Stomach (tissue), 9 donors: ENCODE data around the gene VPS39. TPM values are rescaled to one million over a fixed set of nuclear protein-coding genes. Genes with fewer than 3 reads are reported as not detected.

ENCODE experiments used
- DNase-seq, 2 donors: peaks; one replicate each; pipeline versions ENCODE4 v3.0.0 to v3.0.0-alpha.2; 2013 to 2019
- H3K27ac ChIP-seq, 5 donors: fragments of 200-600 bp in 4 of 5; sonication (generic) in 4 of 5; one replicate each; pipeline ENCODE4 v1.5.1; 2013 to 2019; ENCODE audit warnings: mild to moderate bottlenecking in 1 of 5, moderate library complexity in 1 of 5
- H3K27me3 ChIP-seq, 3 donors: fragments of 200-600 bp; sonication (generic); one replicate each; pipeline ENCODE4 v1.5.1; 2017 to 2019; ENCODE audit warnings: mixed run types in 1 of 3
- H3K36me3 ChIP-seq, 4 donors: fragments of 200-600 bp; sonication (generic); 1 replicate in 3 of 4; 2 replicates in 1 of 4; pipeline ENCODE4 v1.5.1; 2016 to 2019
- H3K4me1 ChIP-seq, 4 donors: fragments of 200-600 bp; sonication (generic); one replicate each; pipeline ENCODE4 v1.5.1; 2016 to 2019
- H3K4me3 ChIP-seq, 4 donors: fragments of 200-600 bp; sonication (generic) in 3 of 4; one replicate each; pipeline ENCODE4 v1.5.1; 2016 to 2019; ENCODE audit warnings: mild to moderate bottlenecking in 1 of 4
- H3K9me3 ChIP-seq, 4 donors: fragments of 200-600 bp; sonication (generic); one replicate each; pipeline ENCODE4 v1.5.1; 2016 to 2019
- CTCF ChIP-seq, 7 experiments: fragments of 450-650 bp in 4 of 7; fragments of 200-600 bp in 3 of 7; sonication (generic) in 3 of 7; IDR thresholded peaks; one replicate each; pipeline ENCODE4 v1.5.1; 2016 to 2019; ENCODE audit warnings: antibody characterized with exemption in 7 of 7, control low read depth in 2 of 7, mild to moderate bottlenecking in 1 of 7
- EP300 ChIP-seq: sonication (generic); formaldehyde crosslinking; IDR thresholded peaks from one replicate; pipeline ENCODE4 v1.6.1; 2017; ENCODE audit warnings: antibody characterized with exemption
- POLR2A ChIP-seq, 4 donors: fragments of 450-650 bp; IDR thresholded peaks; one replicate each; pipeline ENCODE4 v1.6.1; 2016; ENCODE audit warnings: antibody characterized with exemption in 4 of 4, control low read depth in 2 of 4, mild to moderate bottlenecking in 1 of 4, moderate library complexity in 1 of 4
- POLR2AphosphoS5 ChIP-seq, 3 donors: sonication (generic); formaldehyde crosslinking; IDR thresholded peaks; one replicate each; pipeline ENCODE4 v1.6.1; 2016; ENCODE audit warnings: antibody characterized with exemption in 3 of 3
- WGBS, 5 donors: extraction: QIAGEN DNeasy Blood & Tissue Kit in 3 of 5; methylation state at CpG; one replicate each; pipeline versions ENCODE4 v1.1.5 to v1.1.7; 2013 to 2018; 5-methylcytosine and 5-hydroxymethylcytosine counted together
- intact Hi-C: fragments of 100-400 bp; cut with DNase I; formaldehyde crosslinking; loops from one replicate; pipeline ENCODE4 v1.15.1; 2023; ENCODE audit warnings: low total_unique reads
- polyA plus RNA-seq, 3 donors: library from polyadenylated mRNA; stranded (reverse); fragments of 200-250 nt; gene quantifications; one replicate each; pipeline ENCODE4 v1.2.3, GENCODE V29; 2013
- total RNA-seq, 5 donors: library from RNA; depleted of rRNA; stranded (reverse); fragments of >200 nt; gene quantifications; one replicate each; pipeline versions ENCODE4 v1.1.0 to v1.2.3, GENCODE V29; 2014 to 2016
- donor health status: healthy with polysubstance abuse.
- donor health status: Bipolar disorder and iron deficiency.
- donor health status: healthy.

VPS39 gene
- total and polyA plus RNA-seq, 8 donors: 22.2 to 635 (median 74.3) TPM

GRCh38 chr15:42190370-42190769 is 17.7 kb downstream of the VPS39 start:
- no peak overlapping the region for H3K4me3 ChIP-seq
- no peaks in the 10 kb centered on the region for H3K27me3 ChIP-seq
- H3K36me3 ChIP-seq: peaks cover 31 to 90% (median 85%) of the 10 kb centered on the region in 4 donors
- no peaks in the 10 kb centered on the region for H3K4me1 ChIP-seq
- no peaks in the 10 kb centered on the region for H3K9me3 ChIP-seq
- DNase-seq: no peak
- no peak for TF ChIP-seq POLR2A (IDR thresholded peaks at IDR 0.05)
- TF ChIP-seq POLR2AphosphoS5 (IDR thresholded peaks at IDR 0.05): no peak
- TF ChIP-seq CTCF (IDR thresholded peaks at IDR 0.05): no peak
- no peak for TF ChIP-seq EP300
- intact Hi-C loops: no loop called here
- 89 to 98% (median 97%) methylated on average over 2 of the region's 2 CpGs for WGBS, 5 donors
- H3K27ac ChIP-seq: no peak overlapping the region

DNA sequence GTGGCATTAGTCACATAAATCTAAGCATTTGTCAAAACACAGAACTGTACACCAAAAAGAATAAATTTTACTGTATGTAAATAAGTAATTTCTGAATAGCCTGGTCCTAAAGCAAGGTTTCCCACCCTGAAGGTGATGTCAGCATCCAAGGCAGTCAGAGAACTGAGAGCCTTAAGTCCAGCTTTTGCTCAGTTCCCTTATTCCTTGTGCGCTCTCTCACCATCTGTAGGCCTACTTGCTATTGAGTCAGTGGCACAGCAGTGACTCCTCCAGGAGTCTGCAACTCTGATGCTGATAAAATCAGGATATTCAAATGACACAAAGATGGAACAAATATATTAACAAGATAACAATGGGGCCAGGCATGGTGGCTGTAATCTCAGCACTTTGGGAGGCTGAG is 22.3 kb downstream of the VPS39 start:
- no peaks in the 10 kb centered on the region for H3K4me1 ChIP-seq
- intact Hi-C loops: no loop called here
- H3K36me3 ChIP-seq: peaks cover 52 to 100% (median 99%) of the 10 kb centered on the region in 4 donors
- no peak for DNase-seq
- 95 to 100% (median 100%) methylated on average over 1 of the region's 1 CpG for WGBS, 5 donors
- no peak overlapping the region for H3K27ac ChIP-seq
- no peak overlapping the region for H3K4me3 ChIP-seq
- TF ChIP-seq POLR2AphosphoS5 (IDR thresholded peaks at IDR 0.05) (no peak), EP300 (no peak), CTCF (IDR thresholded peaks at IDR 0.05) (no peak), POLR2A (IDR thresholded peaks at IDR 0.05) (no peak)
- H3K27me3 ChIP-seq: no peaks in the 10 kb centered on the region
- no peaks in the 10 kb centered on the region for H3K9me3 ChIP-seq

DNA sequence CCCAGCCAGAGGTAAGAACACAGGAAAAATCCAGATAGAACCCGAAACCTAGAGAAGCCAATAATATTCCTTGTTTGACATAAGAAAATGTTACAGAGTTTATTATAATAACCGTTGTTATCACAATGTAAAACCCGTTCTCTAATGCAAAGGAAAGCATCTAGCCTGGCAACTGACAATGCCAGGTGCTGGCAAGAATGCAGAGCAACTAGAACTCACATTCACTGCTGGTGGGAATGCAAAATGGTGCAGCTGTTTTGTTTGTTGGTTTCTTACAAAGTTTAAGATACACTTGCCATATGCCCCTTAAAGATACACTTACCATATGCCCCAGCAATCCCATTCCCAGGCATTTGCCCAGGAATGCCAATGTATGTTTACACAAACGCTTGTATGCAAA is 23.4 kb downstream of the VPS39 start:
- no peak for TF ChIP-seq EP300
- TF ChIP-seq POLR2AphosphoS5 (IDR thresholded peaks at IDR 0.05): no peak
- no peak for TF ChIP-seq POLR2A (IDR thresholded peaks at IDR 0.05)
- no peak for TF ChIP-seq CTCF (IDR thresholded peaks at IDR 0.05)
- Histone ChIP-seq H3K27ac (no peak overlapping the region), H3K4me3 (no peak overlapping the region), H3K27me3 (no peaks in the 10 kb centered on the region), H3K36me3 (peaks cover 53 to 100% (median 99%) of the 10 kb centered on the region in 4 donors), H3K9me3 (no peaks in the 10 kb centered on the region), H3K4me1 (no peaks in the 10 kb centered on the region)
- DNase-seq: no peak
- 87 to 96% (median 91%) methylated on average over 4 of the region's 4 CpGs for WGBS, 5 donors
- intact Hi-C loops: no loop called here

DNA sequence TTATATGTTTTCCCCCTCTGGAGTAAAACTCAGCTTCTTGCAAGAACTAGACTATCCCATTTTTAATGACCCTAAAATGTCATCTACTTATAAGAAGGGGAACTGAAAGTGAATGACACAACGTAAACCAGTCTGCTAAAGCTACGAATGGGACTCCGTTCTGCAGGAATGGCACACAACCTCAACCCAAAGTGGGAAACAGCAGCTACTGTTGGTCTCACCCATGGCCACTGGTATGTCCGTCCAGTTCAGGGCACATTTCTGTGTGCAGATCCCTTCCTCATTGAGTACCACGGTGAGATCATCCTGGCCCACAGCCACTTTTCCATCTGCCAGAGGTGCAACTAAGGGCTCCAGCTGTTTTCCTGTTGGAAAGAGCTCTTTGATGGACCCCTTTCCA is 23.8 kb downstream of the VPS39 start:
- intact Hi-C loops: no loop called here

More for the DNA sequence above, 23.8 kb downstream of the VPS39 start:
- Histone ChIP-seq H3K4me1 (no peaks in the 10 kb centered on the region), H3K27me3 (no peaks in the 10 kb centered on the region), H3K9me3 (no peaks in the 10 kb centered on the region), H3K27ac (no peak overlapping the region), H3K4me3 (no peak overlapping the region), H3K36me3 (peaks cover 52 to 100% (median 100%) of the 10 kb centered on the region in 4 donors)
- 81 to 90% (median 83%) methylated on average over 5 of the region's 5 CpGs for WGBS, 5 donors
- TF ChIP-seq POLR2A (IDR thresholded peaks at IDR 0.05) (no peak), POLR2AphosphoS5 (IDR thresholded peaks at IDR 0.05) (no peak), EP300 (no peak), CTCF (IDR thresholded peaks at IDR 0.05) (no peak)
- peak in 1 of 2 donors; percentile 20 for DNase-seq
